Measurements from ENCODE around the gene CCL25. TPM values are rescaled to one million over a fixed set of nuclear protein-coding genes. Genes with fewer than 3 reads are reported as not detected.

The CCL25 gene
- total and polyA plus RNA-seq, 9 donors: not detected

- Histone ChIP-seq H3K9me3 (peaks cover 0 to 4% of the 10 kb centered on the region in 2 donors), H3K36me3 (no peaks in the 10 kb centered on the region), H3K27ac (no peak overlapping the region), H3K27me3 (no peaks in the 10 kb centered on the region), H3K4me1 (ENCODE audit: insufficient read depth) (no peaks in the 10 kb centered on the region), H3K4me3 (no peak overlapping the region)
- intact Hi-C loops (cut with DNase I): no loop called here
- DNase-seq: no peak
- 82 to 95% (median 93%) methylated on average over 1 of the region's 1 CpG for WGBS, 3 donors
- TF ChIP-seq EP300 (IDR thresholded peaks at IDR 0.05) (no peak), POLR2A (IDR thresholded peaks at IDR 0.05) (no peak)
- TF ChIP-seq, protein P1, sequence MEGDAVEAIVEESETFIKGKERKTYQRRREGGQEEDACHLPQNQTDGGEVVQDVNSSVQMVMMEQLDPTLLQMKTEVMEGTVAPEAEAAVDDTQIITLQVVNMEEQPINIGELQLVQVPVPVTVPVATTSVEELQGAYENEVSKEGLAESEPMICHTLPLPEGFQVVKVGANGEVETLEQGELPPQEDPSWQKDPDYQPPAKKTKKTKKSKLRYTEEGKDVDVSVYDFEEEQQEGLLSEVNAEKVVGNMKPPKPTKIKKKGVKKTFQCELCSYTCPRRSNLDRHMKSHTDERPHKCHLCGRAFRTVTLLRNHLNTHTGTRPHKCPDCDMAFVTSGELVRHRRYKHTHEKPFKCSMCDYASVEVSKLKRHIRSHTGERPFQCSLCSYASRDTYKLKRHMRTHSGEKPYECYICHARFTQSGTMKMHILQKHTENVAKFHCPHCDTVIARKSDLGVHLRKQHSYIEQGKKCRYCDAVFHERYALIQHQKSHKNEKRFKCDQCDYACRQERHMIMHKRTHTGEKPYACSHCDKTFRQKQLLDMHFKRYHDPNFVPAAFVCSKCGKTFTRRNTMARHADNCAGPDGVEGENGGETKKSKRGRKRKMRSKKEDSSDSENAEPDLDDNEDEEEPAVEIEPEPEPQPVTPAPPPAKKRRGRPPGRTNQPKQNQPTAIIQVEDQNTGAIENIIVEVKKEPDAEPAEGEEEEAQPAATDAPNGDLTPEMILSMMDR (IDR thresholded peaks at IDR 0.05): no peak
Observed at GRCh38 chr19:8074501-8074900, 21.9 kb downstream of the CCL25 start.

DNA sequence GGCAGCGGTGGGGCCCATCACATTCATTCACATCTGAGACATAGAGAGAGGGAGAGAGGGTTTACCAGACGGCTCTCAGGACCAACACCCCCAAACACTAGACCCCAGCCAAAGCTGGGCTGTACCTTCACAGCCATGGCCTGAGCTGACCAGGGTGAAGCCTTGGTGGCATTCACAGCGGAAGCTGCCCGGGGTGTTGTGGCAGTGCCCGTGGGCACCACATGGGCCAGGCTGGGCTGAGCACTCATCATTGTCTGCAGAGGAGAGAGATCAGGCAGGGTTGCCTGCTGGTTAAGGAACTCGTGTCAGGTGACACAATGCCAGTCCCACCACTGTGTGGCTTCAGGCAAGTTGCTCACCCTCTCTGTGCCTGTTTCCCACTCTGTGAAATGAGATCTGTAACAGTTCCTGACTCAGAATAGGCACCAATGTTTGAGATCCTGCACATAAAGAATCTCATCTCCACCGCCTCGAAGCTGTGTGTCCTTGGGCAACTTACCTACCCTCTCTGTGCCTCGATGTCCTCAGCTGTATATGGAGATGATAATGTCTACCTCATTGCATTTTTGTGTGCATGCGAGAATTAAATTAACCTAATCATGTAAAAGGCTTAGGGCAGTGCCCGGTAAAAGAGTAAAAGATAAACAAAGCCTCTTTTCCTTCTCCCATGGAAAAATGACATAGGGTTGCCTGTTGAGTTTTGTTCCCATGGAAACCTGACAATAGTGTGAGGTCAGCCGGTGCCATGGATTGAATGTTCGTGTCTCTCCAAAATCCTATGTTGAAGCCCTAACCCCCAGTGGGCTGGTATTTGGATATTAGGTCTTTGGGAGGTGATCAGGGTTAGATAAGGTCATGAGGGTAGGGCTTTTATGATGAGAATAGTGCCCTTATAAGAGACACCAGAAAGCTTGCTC is 22.9 kb downstream of the CCL25 start:
- Histone ChIP-seq H3K4me3 (no peak overlapping the region), H3K36me3 (no peaks in the 10 kb centered on the region), H3K27me3 (no peaks in the 10 kb centered on the region), H3K9me3 (peaks cover 0 to 2% of the 10 kb centered on the region in 2 donors), H3K27ac (no peak overlapping the region), H3K4me1 (ENCODE audit: insufficient read depth) (no peaks in the 10 kb centered on the region)
- 85 to 88% (median 88%) methylated on average over 13 of the region's 13 CpGs for WGBS, 3 donors
- DNase-seq: no peak
- TF ChIP-seq EP300 (IDR thresholded peaks at IDR 0.05): no peak
- TF ChIP-seq POLR2A (IDR thresholded peaks at IDR 0.05): no peak
- TF ChIP-seq, protein P1 (IDR thresholded peaks at IDR 0.05): no peak
- intact Hi-C loops (cut with DNase I): no loop called here

DNA sequence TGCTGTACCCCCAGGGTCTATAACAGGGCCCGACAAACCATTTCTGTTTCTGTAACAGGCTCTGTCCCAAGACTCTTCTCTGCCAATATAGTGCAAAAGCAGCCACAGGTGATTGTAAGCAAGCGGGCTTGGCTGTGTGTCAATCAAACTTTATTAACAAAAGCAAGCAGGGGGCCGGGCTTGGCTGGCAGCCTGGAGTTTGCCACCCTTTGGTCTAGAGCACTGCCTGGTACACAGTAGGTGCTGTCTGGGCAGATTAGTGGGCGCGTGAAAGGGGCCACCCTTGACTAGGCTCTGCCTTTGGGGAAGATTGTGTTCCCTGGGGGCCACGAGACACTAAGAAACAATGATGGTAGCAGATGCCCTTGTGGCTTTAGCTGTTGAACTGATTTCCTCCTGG is 27.4 kb downstream of the CCL25 start:
- 91 to 96% (median 95%) methylated on average over 6 of the region's 6 CpGs for WGBS, 3 donors
- H3K27ac ChIP-seq: no peak overlapping the region
- no peaks in the 10 kb centered on the region for H3K27me3 ChIP-seq
- DNase-seq: no peak
- H3K36me3 ChIP-seq: no peaks in the 10 kb centered on the region
- intact Hi-C loops (cut with DNase I): no loop called here
- no peaks in the 10 kb centered on the region for H3K4me1 ChIP-seq (ENCODE audit: insufficient read depth)
- TF ChIP-seq, protein P1 (IDR thresholded peaks at IDR 0.05): no peak
- TF ChIP-seq EP300 (IDR thresholded peaks at IDR 0.05) (no peak), POLR2A (IDR thresholded peaks at IDR 0.05) (no peak)
- H3K9me3 ChIP-seq: no peaks in the 10 kb centered on the region
- no peak overlapping the region for H3K4me3 ChIP-seq

DNA sequence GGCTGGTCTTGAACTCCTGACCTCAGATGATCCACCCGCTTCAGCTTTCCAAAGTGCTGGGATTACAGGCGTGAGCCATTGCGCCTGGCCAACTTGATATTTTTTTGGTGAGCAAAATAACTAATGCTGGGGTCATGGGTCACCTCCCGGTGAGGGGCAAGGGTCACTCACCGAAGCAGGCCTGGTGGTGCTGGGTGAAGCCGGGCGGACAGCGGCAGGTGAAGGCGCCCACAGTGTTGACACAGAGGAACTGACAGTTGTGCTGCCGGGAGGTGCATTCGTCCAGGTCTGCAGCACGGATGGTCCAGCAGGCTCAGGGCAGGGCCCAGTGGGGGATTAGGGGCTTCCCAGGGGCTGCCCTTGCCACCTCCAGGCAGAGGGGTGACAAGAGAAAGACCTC is 28.3 kb downstream of the CCL25 start:
- intact Hi-C loops (cut with DNase I): no loop called here
- DNase-seq: no peak
- Histone ChIP-seq H3K36me3 (no peaks in the 10 kb centered on the region), H3K4me3 (no peak overlapping the region), H3K9me3 (no peaks in the 10 kb centered on the region), H3K27me3 (no peaks in the 10 kb centered on the region), H3K27ac (no peak overlapping the region), H3K4me1 (ENCODE audit: insufficient read depth) (no peaks in the 10 kb centered on the region)
- WGBS, 3 donors: 85 to 91% (median 89%) methylated on average over 12 of the region's 12 CpGs
- TF ChIP-seq POLR2A (IDR thresholded peaks at IDR 0.05): no peak
- TF ChIP-seq, protein P1 (IDR thresholded peaks at IDR 0.05): no peak
- no peak for TF ChIP-seq EP300 (IDR thresholded peaks at IDR 0.05)

Data from ovary (tissue), 9 donors.